Measurements from ENCODE around the gene MASP1. TPM values are rescaled to one million over a fixed set of nuclear protein-coding genes. Genes with fewer than 3 reads are reported as not detected.
"Not testable (repeated sequence)": the region's sequence is repeated elsewhere in the genome, so short reads cannot be mapped to it uniquely, and the experiment has no call there.

MASP1 gene
- total and polyA plus RNA-seq, 4 donors: 19.9 to 54.8 (median 34.0) TPM

DNA sequence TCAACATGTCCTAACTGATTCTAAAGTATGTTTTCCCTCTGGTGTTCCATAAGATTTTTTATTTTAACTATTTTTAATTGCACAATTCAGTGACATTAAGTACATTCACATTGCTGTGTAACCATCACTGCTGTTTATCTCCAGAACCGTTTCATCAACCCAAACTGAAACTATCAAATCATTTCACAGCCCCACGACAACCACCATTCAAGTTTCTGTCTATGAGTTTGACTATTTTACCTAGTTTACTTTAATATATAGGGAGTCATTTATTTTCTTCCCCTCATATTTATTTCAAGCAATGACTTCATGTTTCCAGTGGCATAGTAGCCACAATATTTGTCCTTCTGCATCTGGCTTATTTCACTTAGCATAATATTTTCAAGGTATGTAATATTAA is 85.9 kb downstream of the MASP1 start:
- Histone ChIP-seq H3K36me3 (ENCODE audit: control insufficient read depth, insufficient read depth, low read length) (no peaks in the 10 kb centered on the region), H3K4me3 (ENCODE audit: low read depth, low read length) (no peak overlapping the region), H3K4me1 (ENCODE audit: control insufficient read depth, insufficient read depth, low read length) (peaks cover 4% of the 10 kb centered on the region), H3K27ac (ENCODE audit: low read depth, low read length) (no peak overlapping the region), H3K9me3 (ENCODE audit: control insufficient read depth, insufficient read depth, low read length) (peaks cover 3% of the 10 kb centered on the region), H3K27me3 (ENCODE audit: control insufficient read depth, insufficient read depth, low read length) (no peaks in the 10 kb centered on the region)
- WGBS (ENCODE audit: insufficient coverage): no CpG with 5 or more reads among the region's 2 CpGs
- no peak for DNase-seq (ENCODE audit: low read depth in 4 of 6, low spot score in 6 of 6)

DNA sequence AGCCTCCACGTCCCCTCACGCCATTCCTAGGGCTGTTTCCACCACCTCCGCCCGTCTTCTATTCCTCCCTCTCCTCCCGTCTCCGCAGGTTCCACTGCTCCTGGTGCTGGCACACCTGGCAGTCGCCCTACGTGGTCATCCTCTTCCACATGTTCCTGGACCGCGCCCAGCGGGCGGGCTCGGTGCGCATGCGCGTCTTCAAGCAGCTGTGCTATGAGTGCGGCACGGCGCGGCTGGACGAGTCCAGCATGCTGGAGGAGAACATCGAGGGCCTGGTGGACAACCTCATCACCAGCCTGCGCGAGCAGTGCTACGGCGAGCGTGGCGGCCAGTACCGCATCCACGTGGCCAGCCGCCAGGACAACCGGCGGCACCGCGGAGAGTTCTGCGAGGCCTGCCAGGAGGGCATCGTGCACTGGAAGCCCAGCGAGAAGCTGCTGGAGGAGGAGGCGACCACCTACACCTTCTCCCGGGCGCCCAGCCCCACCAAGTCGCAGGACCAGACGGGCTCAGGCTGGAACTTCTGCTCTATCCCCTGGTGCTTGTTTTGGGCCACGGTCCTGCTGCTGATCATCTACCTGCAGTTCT is 92.0 kb downstream of the MASP1 start:
- H3K4me1 ChIP-seq (ENCODE audit: control insufficient read depth, insufficient read depth, low read length); H3K27ac ChIP-seq (ENCODE audit: low read depth, low read length); H3K36me3 ChIP-seq (ENCODE audit: control insufficient read depth, insufficient read depth, low read length); DNase-seq (ENCODE audit: low read depth in 4 of 6, low spot score in 6 of 6); H3K9me3 ChIP-seq (ENCODE audit: control insufficient read depth, insufficient read depth, low read length); H3K4me3 ChIP-seq (ENCODE audit: low read depth, low read length); H3K27me3 ChIP-seq (ENCODE audit: control insufficient read depth, insufficient read depth, low read length): not testable (repeated sequence)
- 97% methylated on average over 31 of the region's 44 CpGs for WGBS (ENCODE audit: insufficient coverage)

DNA sequence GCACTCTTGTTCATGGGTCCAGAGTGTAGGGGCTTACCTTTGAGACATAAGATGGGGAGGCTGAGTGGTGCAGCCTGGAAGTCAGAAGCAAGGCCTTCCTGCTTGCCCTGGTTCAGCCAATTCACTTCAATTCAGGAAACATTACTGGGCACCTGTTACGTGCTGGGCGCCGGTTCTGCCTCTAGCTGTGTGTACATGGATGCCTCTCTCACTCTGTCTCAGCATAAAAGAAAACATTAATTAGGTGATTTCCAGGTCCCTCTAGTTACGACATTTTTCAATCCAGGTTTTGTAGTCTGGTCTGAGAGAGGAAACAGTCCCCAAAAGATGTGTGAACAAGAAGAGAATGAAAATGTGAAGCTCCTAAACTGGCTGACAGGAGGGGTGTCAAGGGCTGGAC is 93.0 kb downstream of the MASP1 start:
- H3K4me3 ChIP-seq (ENCODE audit: low read depth, low read length): no peak overlapping the region
- 60% methylated on average over 1 of the region's 4 CpGs for WGBS (ENCODE audit: insufficient coverage)
- peaks cover 9% of the 10 kb centered on the region for H3K4me1 ChIP-seq (ENCODE audit: control insufficient read depth, insufficient read depth, low read length)
- H3K9me3 ChIP-seq (ENCODE audit: control insufficient read depth, insufficient read depth, low read length): no peaks in the 10 kb centered on the region
- no peak for DNase-seq (ENCODE audit: low read depth in 4 of 6, low spot score in 6 of 6)
- no peaks in the 10 kb centered on the region for H3K36me3 ChIP-seq (ENCODE audit: control insufficient read depth, insufficient read depth, low read length)
- H3K27me3 ChIP-seq (ENCODE audit: control insufficient read depth, insufficient read depth, low read length): no peaks in the 10 kb centered on the region
- H3K27ac ChIP-seq (ENCODE audit: low read depth, low read length): no peak overlapping the region

DNA sequence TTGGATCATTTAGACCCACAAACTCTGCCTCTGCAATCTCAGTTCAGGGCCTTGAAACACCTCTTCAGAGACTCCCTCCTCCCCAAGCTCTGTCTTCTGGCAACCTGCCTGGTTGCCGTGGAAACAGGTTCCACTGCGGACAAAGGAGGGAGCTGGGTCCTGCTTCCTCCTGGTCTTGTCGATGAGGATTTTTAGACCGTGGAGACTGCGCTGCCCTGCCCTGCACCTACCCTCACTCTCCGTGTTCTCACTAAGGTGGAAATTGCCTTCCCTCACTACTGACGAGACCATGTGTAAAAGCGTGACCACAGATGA is 94.2 kb downstream of the MASP1 start, which contains the start of gene RTP1:
Gene RTP1, plus strand, starts transcription at position 152 of the 315 bp plus-strand sequence. Its CDS starts 30 bp downstream, at position 182.
- no peak within 1 kb of the TSS for H3K4me3 ChIP-seq (ENCODE audit: low read depth, low read length)
- peak; percentile 57 to 95 (median 70) for DNase-seq (ENCODE audit: low read depth in 4 of 6, low spot score in 6 of 6)
- no peak within 1 kb of the TSS for H3K27ac ChIP-seq (ENCODE audit: low read depth, low read length)
- H3K27me3 ChIP-seq (ENCODE audit: control insufficient read depth, insufficient read depth, low read length): no peaks in the 10 kb centered on the region
- 17% methylated on average over 3 of the region's 8 CpGs for WGBS (ENCODE audit: insufficient coverage)
- H3K9me3 ChIP-seq (ENCODE audit: control insufficient read depth, insufficient read depth, low read length): no peaks in the 10 kb centered on the region
- H3K36me3 ChIP-seq (ENCODE audit: control insufficient read depth, insufficient read depth, low read length): no peaks in the 10 kb centered on the region
- H3K4me1 ChIP-seq (ENCODE audit: control insufficient read depth, insufficient read depth, low read length): peaks cover 9% of the 10 kb centered on the region

DNA sequence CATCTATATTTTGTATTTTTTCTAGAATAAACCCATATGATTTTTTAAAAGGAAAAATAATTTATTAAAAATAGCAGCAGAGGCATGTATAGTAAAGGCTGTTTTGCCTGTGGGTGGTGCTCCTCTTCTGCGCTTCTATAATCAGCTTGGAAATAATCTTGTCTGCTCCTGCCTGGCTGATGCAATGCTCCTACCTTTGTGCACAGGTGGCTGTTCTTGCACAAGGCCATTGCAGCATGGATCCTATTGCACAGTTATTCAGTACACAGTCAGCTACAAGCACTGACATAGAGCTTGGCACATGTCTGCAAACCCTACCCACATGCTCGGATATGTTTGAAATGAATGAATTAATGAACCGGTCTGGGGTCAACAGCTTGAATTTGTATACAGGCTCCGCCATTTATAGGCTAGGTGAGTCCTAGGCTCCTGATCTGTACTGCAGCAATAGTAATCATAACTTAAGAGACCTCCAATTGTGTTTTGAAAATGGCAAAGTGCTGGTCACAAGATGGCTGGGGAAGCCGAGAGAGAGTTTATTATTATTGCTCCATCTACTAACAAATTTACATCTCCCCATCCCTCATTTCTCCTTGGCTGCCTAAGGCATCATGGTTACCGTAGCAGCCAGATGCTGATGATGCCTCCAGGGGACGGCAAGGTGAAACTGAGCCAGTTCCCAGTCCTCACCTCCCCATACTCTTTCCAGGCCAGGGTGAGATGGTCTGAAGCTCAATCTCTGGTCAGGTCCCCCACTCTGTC is 94.8 kb downstream of the MASP1 start:
- peak in 1 of 6 donors; percentile 47 for DNase-seq (ENCODE audit: low read depth in 4 of 6, low spot score in 6 of 6)
- H3K36me3 ChIP-seq (ENCODE audit: control insufficient read depth, insufficient read depth, low read length): no peaks in the 10 kb centered on the region
- H3K27ac ChIP-seq (ENCODE audit: low read depth, low read length): no peak overlapping the region
- WGBS (ENCODE audit: insufficient coverage): 41% methylated on average over 2 of the region's 7 CpGs
- H3K27me3 ChIP-seq (ENCODE audit: control insufficient read depth, insufficient read depth, low read length): no peaks in the 10 kb centered on the region
- no peak overlapping the region for H3K4me3 ChIP-seq (ENCODE audit: low read depth, low read length)
- H3K9me3 ChIP-seq (ENCODE audit: control insufficient read depth, insufficient read depth, low read length): no peaks in the 10 kb centered on the region
- peaks cover 9% of the 10 kb centered on the region for H3K4me1 ChIP-seq (ENCODE audit: control insufficient read depth, insufficient read depth, low read length)

DNA sequence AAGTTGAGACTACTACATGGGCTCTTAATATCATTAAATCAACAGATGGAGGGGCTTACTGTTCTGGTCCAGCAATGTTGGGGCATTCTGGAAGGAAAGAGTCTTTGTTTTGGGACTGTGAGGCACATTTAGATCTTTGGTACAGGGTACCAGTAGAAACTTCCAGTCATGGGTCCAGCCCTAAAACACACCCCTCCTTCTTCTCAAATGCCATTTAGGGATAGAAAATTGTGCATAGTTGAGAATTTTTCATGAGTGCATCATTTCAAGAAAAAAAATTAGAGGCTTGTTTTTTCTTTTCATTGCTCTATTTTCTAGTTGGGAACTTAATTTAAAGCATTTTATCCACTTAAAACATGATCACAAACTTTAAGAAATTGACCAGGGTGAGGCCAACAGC is 98.4 kb downstream of the MASP1 start:
- H3K9me3 ChIP-seq (ENCODE audit: control insufficient read depth, insufficient read depth, low read length): no peaks in the 10 kb centered on the region

DNA sequence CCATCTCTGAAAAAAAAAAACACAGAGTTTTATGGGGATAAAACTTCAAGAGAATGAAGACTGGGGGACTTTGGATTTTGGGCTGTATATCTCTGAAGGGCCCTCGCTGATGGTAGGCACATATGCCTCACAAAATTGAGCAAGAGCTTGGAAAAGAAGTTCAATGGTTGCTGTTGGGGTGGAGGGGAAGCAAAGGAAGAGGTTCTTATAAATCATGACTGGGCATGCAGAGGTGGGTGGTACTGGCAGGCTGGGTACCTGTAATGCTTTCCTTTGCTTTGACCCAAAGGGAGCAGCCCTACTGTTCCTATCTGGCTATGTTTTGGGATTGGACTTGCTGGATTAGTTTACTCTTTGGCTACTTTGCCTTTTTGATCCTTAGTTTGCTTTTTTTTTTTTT is 100.3 kb downstream of the MASP1 start:
- H3K4me3 ChIP-seq (ENCODE audit: low read depth, low read length): no peak overlapping the region
- WGBS (ENCODE audit: insufficient coverage): 75% methylated on average over 1 of the region's 1 CpG

More for the DNA sequence above, 98.4 kb downstream of the MASP1 start:
- Histone ChIP-seq H3K4me1 (ENCODE audit: control insufficient read depth, insufficient read depth, low read length) (peaks cover 9% of the 10 kb centered on the region), H3K36me3 (ENCODE audit: control insufficient read depth, insufficient read depth, low read length) (no peaks in the 10 kb centered on the region), H3K27ac (ENCODE audit: low read depth, low read length) (no peak overlapping the region), H3K4me3 (ENCODE audit: low read depth, low read length) (no peak overlapping the region), H3K27me3 (ENCODE audit: control insufficient read depth, insufficient read depth, low read length) (no peaks in the 10 kb centered on the region)
- DNase-seq (ENCODE audit: low read depth in 4 of 6, low spot score in 6 of 6): no peak

DNA sequence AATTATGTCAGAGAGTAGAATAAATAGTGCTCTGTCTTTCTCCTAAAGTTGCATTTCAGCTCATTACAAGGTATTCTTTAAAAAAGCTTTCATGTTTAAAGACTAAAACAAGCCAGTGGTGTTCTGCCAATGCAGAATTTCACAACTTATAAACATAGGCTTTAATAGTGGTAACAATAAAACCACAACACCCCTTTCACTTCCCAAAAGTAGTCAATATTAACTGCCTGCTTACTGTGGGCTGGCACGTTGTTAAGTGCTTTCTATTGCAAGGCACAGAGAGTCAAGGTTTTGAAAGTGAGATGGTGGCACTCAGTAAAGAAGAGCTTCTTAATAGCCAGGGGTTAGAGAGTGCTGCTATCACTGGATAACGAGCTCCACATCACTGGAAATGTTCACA is 102.6 kb downstream of the MASP1 start:
- H3K4me3 ChIP-seq (ENCODE audit: low read depth, low read length): no peak overlapping the region
- H3K9me3 ChIP-seq (ENCODE audit: control insufficient read depth, insufficient read depth, low read length): no peaks in the 10 kb centered on the region
- no peaks in the 10 kb centered on the region for H3K36me3 ChIP-seq (ENCODE audit: control insufficient read depth, insufficient read depth, low read length)
- WGBS (ENCODE audit: insufficient coverage): no CpG with 5 or more reads among the region's 2 CpGs
- no peak for DNase-seq (ENCODE audit: low read depth in 4 of 6, low spot score in 6 of 6)
- no peak overlapping the region for H3K27ac ChIP-seq (ENCODE audit: low read depth, low read length)
- H3K4me1 ChIP-seq (ENCODE audit: control insufficient read depth, insufficient read depth, low read length): no peaks in the 10 kb centered on the region
- no peaks in the 10 kb centered on the region for H3K27me3 ChIP-seq (ENCODE audit: control insufficient read depth, insufficient read depth, low read length)

More for the DNA sequence above, 100.3 kb downstream of the MASP1 start:
- Histone ChIP-seq H3K27ac (ENCODE audit: low read depth, low read length) (no peak overlapping the region), H3K4me1 (ENCODE audit: control insufficient read depth, insufficient read depth, low read length) (no peaks in the 10 kb centered on the region), H3K36me3 (ENCODE audit: control insufficient read depth, insufficient read depth, low read length) (no peaks in the 10 kb centered on the region), H3K27me3 (ENCODE audit: control insufficient read depth, insufficient read depth, low read length) (no peaks in the 10 kb centered on the region), H3K9me3 (ENCODE audit: control insufficient read depth, insufficient read depth, low read length) (no peaks in the 10 kb centered on the region)
- DNase-seq (ENCODE audit: low read depth in 4 of 6, low spot score in 6 of 6): no peak

DNA sequence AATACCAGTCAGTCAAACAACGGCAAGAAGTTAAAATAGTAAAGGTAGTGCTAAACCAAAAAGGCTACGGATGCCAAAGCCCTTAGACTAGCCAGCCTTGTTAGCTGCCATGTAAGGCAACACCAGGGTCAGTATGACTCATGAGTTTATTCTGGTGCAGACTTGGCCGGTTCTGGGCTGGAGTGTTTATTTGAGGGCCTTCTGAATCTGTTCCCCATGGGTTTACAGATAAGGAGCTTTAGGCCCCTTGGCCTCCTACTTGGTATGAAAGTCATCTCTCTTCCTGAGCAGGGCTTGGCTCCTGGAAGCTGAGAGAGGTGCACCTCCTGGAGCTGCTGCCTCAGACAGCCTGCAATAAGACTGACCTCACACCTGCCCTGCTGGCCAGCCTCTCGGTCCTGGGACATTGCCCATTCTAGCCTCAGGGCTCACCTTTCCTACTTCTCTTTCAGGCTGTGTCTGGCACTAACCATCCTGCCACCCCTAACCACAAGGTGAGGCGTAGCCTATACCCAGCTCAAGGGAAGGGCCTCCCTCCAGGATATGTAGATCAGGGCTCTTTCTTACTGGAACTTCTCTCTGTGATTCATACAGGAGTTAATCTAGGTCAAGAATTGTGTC is 104.6 kb downstream of the MASP1 start:
- no peaks in the 10 kb centered on the region for H3K9me3 ChIP-seq (ENCODE audit: control insufficient read depth, insufficient read depth, low read length)
- DNase-seq (ENCODE audit: low read depth in 4 of 6, low spot score in 6 of 6): no peak
- H3K27ac ChIP-seq (ENCODE audit: low read depth, low read length): no peak overlapping the region
- no peak overlapping the region for H3K4me3 ChIP-seq (ENCODE audit: low read depth, low read length)
- WGBS (ENCODE audit: insufficient coverage): 93% methylated on average over 4 of the region's 5 CpGs
- no peaks in the 10 kb centered on the region for H3K36me3 ChIP-seq (ENCODE audit: control insufficient read depth, insufficient read depth, low read length)
- H3K27me3 ChIP-seq (ENCODE audit: control insufficient read depth, insufficient read depth, low read length): no peaks in the 10 kb centered on the region
- no peaks in the 10 kb centered on the region for H3K4me1 ChIP-seq (ENCODE audit: control insufficient read depth, insufficient read depth, low read length)

DNA sequence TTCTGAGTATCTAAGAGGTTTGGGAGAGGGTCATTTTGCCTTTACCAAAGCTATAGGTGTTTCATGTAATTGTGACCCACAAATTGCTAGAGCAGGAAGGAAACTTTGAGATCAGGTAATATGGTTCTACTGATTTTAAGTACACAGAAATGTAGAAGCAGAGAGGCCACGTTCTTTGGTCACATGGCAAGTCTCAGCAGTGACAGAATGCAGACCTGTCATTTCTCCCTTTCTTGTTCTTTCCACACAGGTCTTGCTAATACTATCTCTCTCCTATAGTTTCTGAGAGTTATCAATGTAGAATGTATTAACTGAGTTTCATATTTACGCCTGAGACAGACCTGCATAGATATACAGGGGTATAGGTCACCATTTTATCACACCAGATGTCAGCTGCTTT is 105.2 kb downstream of the MASP1 start:
- WGBS (ENCODE audit: insufficient coverage): no CpG with 5 or more reads among the region's 2 CpGs
- Histone ChIP-seq H3K36me3 (ENCODE audit: control insufficient read depth, insufficient read depth, low read length) (no peaks in the 10 kb centered on the region), H3K9me3 (ENCODE audit: control insufficient read depth, insufficient read depth, low read length) (no peaks in the 10 kb centered on the region), H3K27ac (ENCODE audit: low read depth, low read length) (no peak overlapping the region), H3K27me3 (ENCODE audit: control insufficient read depth, insufficient read depth, low read length) (no peaks in the 10 kb centered on the region), H3K4me1 (ENCODE audit: control insufficient read depth, insufficient read depth, low read length) (no peaks in the 10 kb centered on the region), H3K4me3 (ENCODE audit: low read depth, low read length) (no peak overlapping the region)
- no peak for DNase-seq (ENCODE audit: low read depth in 4 of 6, low spot score in 6 of 6)

Data from spinal cord (tissue), 10 donors.